ENCODE results near the gene VGLL4. TPM values are rescaled to one million over a fixed set of nuclear protein-coding genes. Genes with fewer than 3 reads are reported as not detected.

The VGLL4 gene
- total RNA-seq, 1 experiment from 2014 or later, result 42.1 TPM

DNA sequence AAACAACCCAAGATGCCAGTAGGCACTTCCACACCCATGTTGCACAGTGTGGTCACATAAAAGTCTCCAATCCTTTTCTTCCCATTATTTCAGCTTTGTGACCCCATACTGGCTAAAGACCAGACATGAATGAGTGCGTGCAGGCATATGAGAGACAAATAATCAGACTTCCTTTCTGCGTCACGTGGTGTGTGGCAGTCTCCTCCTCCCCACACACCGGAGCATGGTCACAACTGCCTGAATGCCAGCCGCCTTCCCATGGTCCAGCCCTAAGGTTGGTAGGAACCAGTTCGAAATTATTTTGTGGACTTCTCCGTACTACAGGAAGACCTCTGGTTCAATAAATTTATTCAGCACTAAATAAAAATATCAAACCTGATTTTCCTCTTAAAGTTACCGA is 65.5 kb downstream of the VGLL4 start:
- Histone ChIP-seq H2AK5ac (ENCODE audit: insufficient read length, low read length) (no peak overlapping the region), H2BK12ac (ENCODE audit: insufficient read length, low read depth, low read length) (no peak overlapping the region), H3K18ac (ENCODE audit: insufficient read length, low read depth, low read length) (no peak overlapping the region), H3K79me1 (ENCODE audit: insufficient read depth, low read depth, low read length, poor library complexity, severe bottlenecking) (peaks cover 10% of the 10 kb centered on the region), H3K23ac (ENCODE audit: insufficient read length, low read depth, low read length) (no peak overlapping the region), H3K27ac (ENCODE audit: insufficient read length, low read depth, low read length) (no peak overlapping the region), H3K79me2 (ENCODE audit: insufficient read depth, low read length) (peaks cover 22% of the 10 kb centered on the region; the same call in 1 of the 2 replicates), H3K4ac (ENCODE audit: low read depth, low read length) (no peak overlapping the region), H3K23me2 (ENCODE audit: insufficient read length, low read depth, low read length, poor library complexity, severe bottlenecking) (peaks cover 7% of the 10 kb centered on the region), H2BK15ac (ENCODE audit: low read depth, low read length) (no peak overlapping the region), H2BK20ac (ENCODE audit: low read depth, low read length, poor library complexity, severe bottlenecking) (no peak overlapping the region), H4K91ac (ENCODE audit: insufficient read length, low read depth, low read length) (no peak overlapping the region), H3K4me1 (ENCODE audit: insufficient read depth, low read length) (peaks cover 10% of the 10 kb centered on the region), H3T11ph (ENCODE audit: low read length) (no peak overlapping the region), H3K4me2 (ENCODE audit: insufficient read depth, insufficient read length, low read length) (no peak overlapping the region), H3K9ac (ENCODE audit: extremely low read depth, insufficient read length, low read length) (no peak overlapping the region), H4K8ac (replicated peaks; ENCODE audit: insufficient read length, low read depth, low read length) (no peak overlapping the region), H3K27me3 (ENCODE audit: insufficient read depth, low read length) (no peaks in the 10 kb centered on the region), H2BK120ac (ENCODE audit: low read depth, low read length, poor library complexity, severe bottlenecking) (no peak overlapping the region), H2AFZ (ENCODE audit: low read length) (no peak overlapping the region), H4K20me1 (ENCODE audit: control insufficient read depth, insufficient read depth, insufficient read length) (peaks cover 2% of the 10 kb centered on the region), H3K9me3 (ENCODE audit: control insufficient read depth, low read depth, low read length) (no peaks in the 10 kb centered on the region), H3K56ac (ENCODE audit: insufficient read length, low read depth, low read length) (no peak overlapping the region), H3K14ac (ENCODE audit: insufficient read depth, low read length) (no peak overlapping the region), H2BK5ac (ENCODE audit: insufficient read length, low read length) (no peak overlapping the region), H4K5ac (ENCODE audit: insufficient read length, low read depth, low read length) (no peak overlapping the region)
- Mint-ChIP-seq H3K4me3 (no peak overlapping the region), H3K9me3 (no peaks in the 10 kb centered on the region), H3K4me1 (peaks cover 27 to 32% of the 10 kb centered on the region in 2 experiments), H3K27me3 (ENCODE audit: low read depth) (no peaks in the 10 kb centered on the region), H3K27ac (no peak overlapping the region), H3K36me3 (ENCODE audit: insufficient read depth in 1 of 3, low read depth in 3 of 3) (peaks cover 7 to 18% (median 8%) of the 10 kb centered on the region in 3 experiments)
- no CpG with 5 or more reads among the region's 8 CpGs for WGBS (ENCODE audit: extremely low coverage, insufficient read length, low lambda C conversion rate)
- DNase-seq, result no peak
- TF ChIP-seq, protein P1, sequence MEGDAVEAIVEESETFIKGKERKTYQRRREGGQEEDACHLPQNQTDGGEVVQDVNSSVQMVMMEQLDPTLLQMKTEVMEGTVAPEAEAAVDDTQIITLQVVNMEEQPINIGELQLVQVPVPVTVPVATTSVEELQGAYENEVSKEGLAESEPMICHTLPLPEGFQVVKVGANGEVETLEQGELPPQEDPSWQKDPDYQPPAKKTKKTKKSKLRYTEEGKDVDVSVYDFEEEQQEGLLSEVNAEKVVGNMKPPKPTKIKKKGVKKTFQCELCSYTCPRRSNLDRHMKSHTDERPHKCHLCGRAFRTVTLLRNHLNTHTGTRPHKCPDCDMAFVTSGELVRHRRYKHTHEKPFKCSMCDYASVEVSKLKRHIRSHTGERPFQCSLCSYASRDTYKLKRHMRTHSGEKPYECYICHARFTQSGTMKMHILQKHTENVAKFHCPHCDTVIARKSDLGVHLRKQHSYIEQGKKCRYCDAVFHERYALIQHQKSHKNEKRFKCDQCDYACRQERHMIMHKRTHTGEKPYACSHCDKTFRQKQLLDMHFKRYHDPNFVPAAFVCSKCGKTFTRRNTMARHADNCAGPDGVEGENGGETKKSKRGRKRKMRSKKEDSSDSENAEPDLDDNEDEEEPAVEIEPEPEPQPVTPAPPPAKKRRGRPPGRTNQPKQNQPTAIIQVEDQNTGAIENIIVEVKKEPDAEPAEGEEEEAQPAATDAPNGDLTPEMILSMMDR (conservative IDR thresholded peaks at IDR 0.05), result no peak

Measured in H9 (cell line).